GM12891 (cell line): ENCODE results near the gene TFF3.

Experiments
- DNase-seq: peaks from one replicate; pipeline ENCODE4 v3.0.0; 2011; ENCODE audit warnings: low spot score; ENCODE audit not compliant: insufficient read length
- FAIRE-seq: peaks from 2 replicates; lab custom pipeline; 2011; peaks lifted over from hg19 to GRCh38; lab: Jason Lieb, UNC
- PAX5 ChIP-seq: IDR thresholded peaks from 2 replicates; pipeline ENCODE4 v1.6.1; 2011; ENCODE audit warnings: low read length, moderate library complexity, mild to moderate bottlenecking; ENCODE audit not compliant: insufficient read depth, severe bottlenecking
- POLR2A ChIP-seq: IDR thresholded peaks from 2 replicates; pipeline ENCODE4 v1.6.1; 2011; ENCODE audit warnings: low read depth, low read length, control low read depth
- POLR2AphosphoS5 ChIP-seq: IDR thresholded peaks from 2 replicates; pipeline ENCODE4 v1.6.1; 2011; ENCODE audit warnings: low read depth, low read length, control low read depth
- POU2F2 ChIP-seq: IDR thresholded peaks from 2 replicates; pipeline ENCODE4 v1.6.1; 2011; ENCODE audit warnings: low read depth, mild to moderate bottlenecking, control low read depth, low read length, moderate library complexity
- SPI1 ChIP-seq: IDR thresholded peaks from 2 replicates; pipeline ENCODE4 v1.6.1; 2011; ENCODE audit warnings: low read depth, low read length, control low read depth
- TAF1 ChIP-seq: IDR thresholded peaks from 2 replicates; pipeline ENCODE4 v1.6.1; 2011; ENCODE audit warnings: low read depth, low read length, control low read depth

Gene TFF3

GRCh38 chr21:42347601-42348327, 32.6 kb upstream of the TFF3 start:
- DNase-seq: no peak
- FAIRE-seq: no peak
- TF ChIP-seq POLR2AphosphoS5 (no peak), SPI1 (no peak), POU2F2 (no peak), PAX5 (no peak), TAF1 (no peak), POLR2A (no peak)

DNA sequence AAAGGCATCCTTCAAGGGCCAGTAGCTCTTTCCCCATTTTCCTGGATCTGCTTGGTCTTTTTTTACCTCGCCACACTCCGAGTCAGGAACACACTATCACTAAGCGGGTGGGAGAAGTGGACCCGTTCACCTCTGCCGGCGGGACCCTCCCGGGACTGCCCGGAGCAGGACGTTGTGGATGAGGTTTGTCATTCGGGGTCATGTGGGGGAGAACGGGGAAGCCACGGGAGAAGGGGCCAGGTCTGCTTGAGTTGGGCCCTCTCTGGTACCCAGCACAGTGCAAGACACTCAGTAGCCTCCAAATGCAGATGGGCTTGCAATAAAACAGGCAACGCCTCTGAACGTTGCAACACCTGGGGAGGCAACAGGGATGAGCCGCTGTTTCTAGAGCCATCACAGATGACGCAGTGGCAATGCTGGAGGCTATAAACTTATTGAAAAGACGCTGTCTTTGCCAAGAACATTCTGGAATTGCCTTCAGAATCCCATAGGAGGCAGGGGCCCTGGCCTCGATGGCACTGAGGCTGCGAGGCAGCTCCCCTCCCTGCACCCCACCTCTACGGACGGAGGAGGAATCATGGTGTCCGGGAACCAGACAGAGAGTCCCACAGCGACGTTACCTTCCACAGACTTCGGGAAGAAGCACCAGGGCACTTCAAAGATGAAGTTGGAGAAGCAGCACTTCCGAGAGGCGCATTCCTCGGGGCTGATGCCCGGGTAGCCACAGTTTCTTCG, 31.8 kb upstream of the TFF3 start:
- FAIRE-seq (no peak), DNase-seq (no peak)
- no peak for TF ChIP-seq TAF1
- no peak for TF ChIP-seq POLR2AphosphoS5
- no peak for TF ChIP-seq POU2F2
- no peak for TF ChIP-seq SPI1
- TF ChIP-seq PAX5: no peak
- no peak for TF ChIP-seq POLR2A

DNA sequence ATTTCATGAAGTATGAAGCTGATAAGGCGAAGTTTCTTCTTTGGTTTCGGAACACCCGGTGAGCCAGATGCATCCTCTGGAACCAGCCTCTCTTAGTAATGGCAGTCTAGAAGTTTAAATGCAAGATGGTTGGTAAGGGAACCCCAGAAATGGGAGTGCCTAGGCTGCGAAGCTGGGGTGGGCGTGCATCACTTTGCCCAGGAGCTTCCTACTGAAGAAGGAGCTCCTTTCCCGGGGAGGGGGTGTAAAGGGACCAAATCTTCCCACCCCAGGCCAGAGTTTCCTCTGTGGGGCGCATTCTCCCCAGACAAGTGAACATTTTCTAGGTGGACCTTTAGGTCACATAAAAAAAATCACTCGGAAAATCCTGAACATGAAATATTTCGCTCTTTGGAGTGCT, 31.2 kb upstream of the TFF3 start:
- TF ChIP-seq POU2F2: no peak
- no peak for TF ChIP-seq SPI1
- TF ChIP-seq POLR2A: no peak
- TF ChIP-seq TAF1: no peak
- TF ChIP-seq PAX5: no peak
- no peak for TF ChIP-seq POLR2AphosphoS5
- FAIRE-seq: no peak
- DNase-seq: no peak

- no peak for FAIRE-seq
- no peak for DNase-seq
- no peak for TF ChIP-seq PAX5
- TF ChIP-seq POLR2AphosphoS5: no peak
- TF ChIP-seq SPI1: no peak
- no peak for TF ChIP-seq POU2F2
- TF ChIP-seq TAF1: no peak
- no peak for TF ChIP-seq POLR2A
Measured at GRCh38 chr21:42344631-42345030, 29.4 kb upstream of the TFF3 start.

DNA sequence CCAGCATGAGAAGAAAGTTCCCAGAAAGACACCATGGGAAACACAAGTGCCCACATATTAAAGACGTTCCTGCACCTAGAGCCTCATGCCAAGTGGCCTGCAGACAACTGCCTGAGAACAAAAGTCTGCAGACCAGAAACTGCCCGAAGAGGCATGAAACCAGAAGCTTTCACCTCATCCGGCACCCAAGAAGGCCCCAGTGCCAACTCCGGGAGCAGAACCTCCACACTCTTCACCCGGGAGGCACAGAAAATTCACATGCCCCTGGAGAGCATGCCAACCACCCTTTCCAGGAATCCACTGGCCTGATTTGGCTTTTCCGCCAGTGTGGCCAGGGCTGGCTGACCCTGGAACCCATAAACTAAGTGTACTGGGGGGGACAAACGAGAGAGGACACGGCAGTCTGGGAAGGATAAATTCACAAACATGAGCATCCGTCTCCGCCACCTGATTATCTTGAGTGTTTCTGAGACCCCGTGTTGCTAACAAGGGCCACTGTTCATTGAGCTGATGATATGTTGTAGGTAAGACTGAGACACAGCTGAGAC, 28.8 kb upstream of the TFF3 start:
- DNase-seq: no peak
- no peak for TF ChIP-seq TAF1
- no peak for TF ChIP-seq PAX5
- TF ChIP-seq POLR2A: no peak
- no peak for TF ChIP-seq POU2F2
- no peak for TF ChIP-seq POLR2AphosphoS5
- TF ChIP-seq SPI1: no peak

GRCh38 chr21:42343556-42343955, 28.3 kb upstream of the TFF3 start:
- TF ChIP-seq PAX5: no peak
- no peak for TF ChIP-seq POLR2AphosphoS5
- no peak for TF ChIP-seq POLR2A
- no peak for TF ChIP-seq TAF1
- no peak for TF ChIP-seq SPI1
- no peak for TF ChIP-seq POU2F2
- FAIRE-seq: no peak
- DNase-seq: no peak

More for the DNA sequence above, 28.8 kb upstream of the TFF3 start:
- no peak for FAIRE-seq

DNA sequence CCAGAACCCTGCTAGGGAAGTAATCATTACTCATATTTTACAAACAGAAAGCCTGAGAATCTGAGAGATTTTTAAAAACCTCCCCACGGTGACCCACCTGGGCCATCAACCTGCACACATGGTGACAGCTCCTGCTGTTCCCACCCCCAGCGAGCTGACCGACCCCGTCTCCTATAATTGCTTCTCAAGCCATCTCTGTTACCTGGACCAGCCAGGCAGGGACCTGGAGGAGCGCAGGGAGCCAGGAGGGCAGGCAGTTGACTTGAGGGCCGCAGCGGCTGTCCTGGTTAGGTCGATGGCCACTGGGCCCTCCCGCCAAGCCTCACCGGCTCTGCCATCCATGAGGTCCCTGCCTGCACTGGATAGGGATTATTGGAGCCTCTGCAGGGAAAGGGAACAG, 27.9 kb upstream of the TFF3 start:
- FAIRE-seq (no peak), DNase-seq (no peak)
- TF ChIP-seq PAX5 (no peak), POLR2AphosphoS5 (no peak), TAF1 (no peak), POLR2A (no peak), SPI1 (no peak), POU2F2 (no peak)

DNA sequence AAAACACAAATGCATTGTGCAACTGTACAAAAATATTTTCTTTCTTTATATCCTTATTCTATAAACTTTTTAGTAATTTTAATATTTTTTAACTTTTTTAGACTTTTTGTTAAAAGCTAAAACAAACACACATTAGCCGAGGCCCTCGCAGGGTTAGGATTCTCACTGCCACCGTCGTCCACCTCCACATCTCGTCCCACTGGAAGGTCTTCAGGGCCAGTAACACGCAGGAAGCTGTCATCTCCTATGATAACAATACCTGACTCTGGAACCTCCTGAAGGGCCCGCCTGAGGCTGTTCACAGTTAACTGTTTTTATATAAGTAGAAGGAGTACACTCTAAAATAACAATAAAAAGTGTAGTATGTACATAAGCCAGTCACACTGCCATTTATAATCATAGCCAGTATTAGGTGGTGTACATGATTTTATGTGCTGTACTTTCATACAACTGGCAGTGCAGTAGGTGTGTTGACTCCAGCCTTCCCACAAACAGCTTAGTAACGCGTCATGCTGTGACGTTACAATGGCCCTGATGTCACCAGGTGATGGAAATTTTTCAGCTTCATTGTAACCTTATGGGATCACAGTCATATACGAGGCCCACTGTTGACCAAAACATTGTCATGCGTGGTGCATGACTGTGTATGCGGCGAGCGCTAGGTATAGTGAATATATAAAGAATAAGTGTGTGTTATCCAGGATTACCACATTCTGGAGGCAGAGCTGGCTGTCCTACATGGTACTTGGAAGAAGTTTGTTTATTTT, 26.8 kb upstream of the TFF3 start:
- TF ChIP-seq TAF1 (no peak), SPI1 (no peak), POLR2AphosphoS5 (no peak), POU2F2 (no peak), PAX5 (no peak), POLR2A (no peak)
- FAIRE-seq: no peak
- DNase-seq: no peak
